IMR-90 (cell line): ENCODE measurements around the gene MAB21L4. TPM values are rescaled to one million over a fixed set of nuclear protein-coding genes. Genes with fewer than 3 reads are reported as not detected.

Source experiments
- ATAC-seq: fragments of 200-7000 bp; cut with Tn5 transposase; 2 replicates; pipeline ENCODE4 v1.9.1; 2020; ENCODE audit warnings: low read depth, mild to moderate bottlenecking, moderate library complexity
- BruUV-seq: library from RNA; stranded (reverse); fragments of 400-500 nt; replicated peaks from 2 replicates; lab custom pipeline; 2021; lab: Mats Ljungman, UMichigan
- CTCF ChIA-PET: fragments of 300-600 bp; formaldehyde crosslinking; extraction: SDS; loops from one replicate; lab custom pipeline; 2021; ENCODE audit warnings: antibody characterized with exemption; lab: Yijun Ruan, JAX
- POLR2A ChIA-PET: fragments of 300-600 bp; sonication (Branson Sonifier 250); formaldehyde crosslinking; loops from one replicate; lab custom pipeline; 2022; ENCODE audit warnings: antibody characterized with exemption; ENCODE audit not compliant: unreplicated experiment; lab: Charles Lee
- DNase-seq: peaks from one replicate; pipeline ENCODE4 v3.0.0; 2013
- H2AFZ ChIP-seq: replicated peaks from 2 replicates; pipeline ENCODE3; 2013; ENCODE audit warnings: low read length, mild to moderate bottlenecking; ENCODE audit not compliant: poor library complexity
- H2AK5ac ChIP-seq: 2 replicates; pipeline ENCODE4 v1.6.1; 2013; ENCODE audit warnings: low read depth, low read length, inconsistent platforms
- H2AK9ac ChIP-seq: replicated peaks from 2 replicates; pipeline ENCODE3; 2013; ENCODE audit warnings: mild to moderate bottlenecking, low read depth, low read length, moderate library complexity; ENCODE audit not compliant: poor library complexity
- H2BK120ac ChIP-seq: 2 replicates; pipeline ENCODE4 v1.6.1; 2013; ENCODE audit warnings: low read depth, low read length, inconsistent platforms
- H2BK15ac ChIP-seq: 3 replicates; pipeline ENCODE4 v1.6.1; 2013; ENCODE audit warnings: low read depth, low read length, inconsistent platforms
- H2BK20ac ChIP-seq: 2 replicates; pipeline ENCODE4 v1.6.1; 2013; ENCODE audit warnings: low read depth, mild to moderate bottlenecking, inconsistent platforms, low read length, moderate library complexity
- H2BK5ac ChIP-seq: 2 replicates; pipeline ENCODE4 v1.6.1; 2013; ENCODE audit warnings: mild to moderate bottlenecking, low read depth, low read length, inconsistent platforms; ENCODE audit not compliant: poor library complexity, severe bottlenecking
- H3K14ac ChIP-seq: replicated peaks from 2 replicates; pipeline ENCODE4 v1.6.1; 2013; ENCODE audit warnings: low read depth, low read length, inconsistent platforms
- H3K18ac ChIP-seq: 2 replicates; pipeline ENCODE4 v1.6.1; 2013; ENCODE audit warnings: low read depth, low read length, control low read depth
- H3K23ac ChIP-seq: 2 replicates; pipeline ENCODE4 v1.6.1; 2013; ENCODE audit warnings: low read depth, low read length, inconsistent platforms
- H3K27ac ChIP-seq: 2 replicates; pipeline ENCODE4 v1.5.1; 2013; ENCODE audit warnings: mild to moderate bottlenecking, control low read depth, low read length; ENCODE audit not compliant: insufficient read depth
- H3K27me3 ChIP-seq: 2 replicates; pipeline ENCODE4 v1.6.1; 2013; ENCODE audit warnings: low read length; ENCODE audit not compliant: control insufficient read depth, insufficient read depth
- H3K36me3 ChIP-seq: 2 replicates; pipeline ENCODE4 v1.6.1; 2013; ENCODE audit warnings: low read length, mixed read lengths; ENCODE audit not compliant: control insufficient read depth, insufficient read depth
- H3K4ac ChIP-seq: 2 replicates; pipeline ENCODE4 v1.6.1; 2013; ENCODE audit warnings: low read depth, low read length, inconsistent platforms
- H3K4me1 ChIP-seq: 2 replicates; pipeline ENCODE4 v1.6.1; 2013; ENCODE audit warnings: low read length, mixed read lengths; ENCODE audit not compliant: control insufficient read depth, insufficient read depth
- H3K4me2 ChIP-seq: 2 replicates; pipeline ENCODE4 v1.6.1; 2013; ENCODE audit warnings: low read depth, mild to moderate bottlenecking, control low read depth, low read length, moderate library complexity
- H3K4me3 ChIP-seq: 2 replicates; pipeline ENCODE4 v1.5.1; 2013; ENCODE audit warnings: low read depth, mild to moderate bottlenecking, control low read depth, low read length, moderate library complexity; ENCODE audit not compliant: insufficient read depth
- H3K56ac ChIP-seq: 2 replicates; pipeline ENCODE4 v1.6.1; 2013; ENCODE audit warnings: low read length, inconsistent platforms; ENCODE audit not compliant: insufficient read depth; ENCODE audit errors: extremely low read depth
- H3K79me1 ChIP-seq, 2 experiments: 2 replicates each; pipeline ENCODE4 v1.6.1; 2013; ENCODE audit warnings: low read length in 2 of 2, inconsistent platforms in 1 of 2, low read depth in 1 of 2
- H3K9ac ChIP-seq: 2 replicates; pipeline ENCODE4 v1.6.1; 2013; ENCODE audit warnings: low read depth, low read length, control low read depth
- H3K9me1 ChIP-seq: 2 replicates; pipeline ENCODE4 v1.6.1; 2013; ENCODE audit warnings: low read length, inconsistent platforms; ENCODE audit not compliant: insufficient read depth
- H3K9me3 ChIP-seq: 2 replicates; pipeline ENCODE4 v1.6.1; 2013; ENCODE audit warnings: low read length; ENCODE audit not compliant: control insufficient read depth, insufficient read depth
- H4K20me1 ChIP-seq: 2 replicates; pipeline ENCODE4 v1.6.1; 2013; ENCODE audit warnings: low read length, inconsistent platforms; ENCODE audit not compliant: insufficient read depth
- H4K5ac ChIP-seq: 2 replicates; pipeline ENCODE4 v1.6.1; 2013; ENCODE audit warnings: mild to moderate bottlenecking, low read depth, low read length, control low read depth
- H4K8ac ChIP-seq, 2 experiments: 2 replicates each; pipeline ENCODE4 v1.6.1; 2013; ENCODE audit warnings: low read depth in 2 of 2, low read length in 2 of 2, control low read depth in 1 of 2, inconsistent platforms in 1 of 2
- H4K91ac ChIP-seq: 2 replicates; pipeline ENCODE4 v1.6.1; 2013; ENCODE audit warnings: low read depth, low read length, inconsistent platforms; ENCODE audit not compliant: insufficient read depth
- CHD1 ChIP-seq: IDR thresholded peaks from 2 replicates; pipeline ENCODE4 v1.6.1; 2012; ENCODE audit warnings: low read depth, low read length, improper control_type of control experiment
- POLR2A ChIP-seq: IDR thresholded peaks from 2 replicates; pipeline ENCODE4 v1.6.1; 2012; ENCODE audit warnings: mild to moderate bottlenecking, low read depth, low read length
- RCOR1 ChIP-seq: IDR thresholded peaks from 2 replicates; pipeline ENCODE4 v1.6.1; 2012; ENCODE audit warnings: mild to moderate bottlenecking, low read length, improper control_type of control experiment; ENCODE audit not compliant: insufficient replicate concordance
- RFX5 ChIP-seq: IDR thresholded peaks from 2 replicates; pipeline ENCODE4 v1.8.0; 2012; ENCODE audit warnings: low read depth, mild to moderate bottlenecking, low read length, moderate library complexity
- SMC3 ChIP-seq: fragments of 150-350 bp; IDR thresholded peaks from 2 replicates; pipeline ENCODE4 v1.6.1; 2016; ENCODE audit warnings: low read depth, mild to moderate bottlenecking, antibody characterized with exemption, low read length, moderate library complexity
- WGBS, 2 experiments: methylation state at CpG; one replicate each; pipeline versions ENCODE4 v1.1.5 to v1.1.7; 2013; ENCODE audit warnings: missing lambda C conversion rate in 2 of 2; ENCODE audit not compliant: insufficient read length in 1 of 2; ENCODE audit errors: extremely low coverage in 2 of 2; 5-methylcytosine and 5-hydroxymethylcytosine counted together
- dilution Hi-C: fragments of 300-500 bp; cut with HindIII; formaldehyde crosslinking; loops from one replicate; pipeline ENCODE4 v1.14.3; 2018; ENCODE audit warnings: low sequenced_read_pairs; ENCODE audit not compliant: unreplicated experiment
- in situ Hi-C: fragments of 300-500 bp; cut with MboI; formaldehyde crosslinking; loops from 3 replicates; pipeline ENCODE4 v1.14.3; 2019; ENCODE audit warnings: low sequenced_read_pairs, inconsistent platforms, mixed read lengths
- intact Hi-C: fragments of 100-400 bp; cut with micrococcal nuclease; formaldehyde crosslinking; loops from 2 replicates; pipeline ENCODE4 v1.10.0; 2022
- polyA plus RNA-seq, 3 experiments: library from polyadenylated mRNA; depleted of rRNA; stranded (reverse); fragments of >200 nt; gene quantifications; 2 replicates each; pipeline ENCODE4 v1.2.3, GENCODE V29; 2012; ENCODE audit warnings: low replicate concordance in 1 of 3
- total RNA-seq: library from RNA; depleted of rRNA; stranded (reverse); fragments of >200 nt; gene quantifications from 2 replicates; pipeline ENCODE4 v1.2.3, GENCODE V29; 2012
- TF ChIP-seq, protein P1 (sequence below): conservative IDR thresholded peaks from 2 replicates; pipeline ENCODE4 v1.5.1; 2012; ENCODE audit warnings: mild to moderate bottlenecking, low read depth, low read length, improper control_type of control experiment

Gene MAB21L4
- total and polyA plus RNA-seq, 2 of the 4 experiments (the other 2 are of a cell fraction) = not detected

DNA sequence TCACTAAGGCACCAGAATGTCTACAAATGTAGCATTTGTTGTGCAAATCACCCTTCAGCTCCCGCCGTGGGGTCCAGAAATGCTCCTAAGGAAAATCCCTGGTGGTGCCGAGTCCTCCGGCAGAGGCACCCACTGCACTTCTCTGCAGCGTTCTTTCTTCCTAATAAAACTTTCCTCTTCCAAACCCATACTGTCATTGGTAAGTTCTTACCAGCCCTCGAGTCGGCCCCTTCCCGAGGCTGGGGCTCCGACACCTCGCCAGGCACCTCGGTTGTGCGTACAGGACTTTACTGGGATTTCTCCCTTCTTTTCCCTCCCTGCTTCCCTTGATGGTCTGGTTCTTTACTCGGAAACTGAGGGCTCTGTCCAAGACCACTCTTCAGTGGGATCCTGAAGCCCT lies 37.6 kb downstream of the MAB21L4 start:
- H3K4ac ChIP-seq = no peak overlapping the region
- in situ Hi-C loops = loop anchor here (10.0 to 25.0 kb wide), 2 partner anchors 216 to 804 kb away; no protein-coding TSS in a partner anchor
- no peak overlapping the region for H3K18ac ChIP-seq
- ATAC-seq = no peak
- WGBS, 2 experiments = 87% methylated on average over 6 of the region's 13 CpGs; no CpG with 5 or more reads in 1 of the 2 experiments
- H3K27ac ChIP-seq = no peak overlapping the region
- no peak overlapping the region for H2BK15ac ChIP-seq
- H3K27me3 ChIP-seq = peaks cover 38% of the 10 kb centered on the region
- H2BK20ac ChIP-seq = no peak overlapping the region
- BruUV-seq = no TSS peak
- H2AFZ ChIP-seq = no peak overlapping the region
- H3K9me3 ChIP-seq = peaks cover 11% of the 10 kb centered on the region
- no peak overlapping the region for H3K4me2 ChIP-seq
- no peak overlapping the region for H2AK9ac ChIP-seq
- no peak overlapping the region for H3K4me3 ChIP-seq
- H3K9me1 ChIP-seq = no peaks in the 10 kb centered on the region
- H4K5ac ChIP-seq = no peak overlapping the region
- dilution Hi-C loops = no loop called here
- H3K36me3 ChIP-seq = no peaks in the 10 kb centered on the region
- intact Hi-C loops = no loop called here
- H4K8ac ChIP-seq = no peak overlapping the region
- no peak overlapping the region for H3K56ac ChIP-seq
- H2BK5ac ChIP-seq = no peak overlapping the region
- no peak overlapping the region for H4K91ac ChIP-seq
- no peaks in the 10 kb centered on the region for H3K4me1 ChIP-seq
- ChIA-PET POLR2A (no interaction called here), CTCF (no interaction called here)
- no peak overlapping the region for H3K9ac ChIP-seq
- H3K79me1 ChIP-seq = no peaks in the 10 kb centered on the region
- no peak for DNase-seq
- H4K20me1 ChIP-seq = no peaks in the 10 kb centered on the region
- no peak overlapping the region for H2BK120ac ChIP-seq
- TF ChIP-seq RFX5 (no peak), RCOR1 (no peak), CHD1 (no peak), SMC3 (no peak), POLR2A (no peak)
- TF ChIP-seq, protein P1, sequence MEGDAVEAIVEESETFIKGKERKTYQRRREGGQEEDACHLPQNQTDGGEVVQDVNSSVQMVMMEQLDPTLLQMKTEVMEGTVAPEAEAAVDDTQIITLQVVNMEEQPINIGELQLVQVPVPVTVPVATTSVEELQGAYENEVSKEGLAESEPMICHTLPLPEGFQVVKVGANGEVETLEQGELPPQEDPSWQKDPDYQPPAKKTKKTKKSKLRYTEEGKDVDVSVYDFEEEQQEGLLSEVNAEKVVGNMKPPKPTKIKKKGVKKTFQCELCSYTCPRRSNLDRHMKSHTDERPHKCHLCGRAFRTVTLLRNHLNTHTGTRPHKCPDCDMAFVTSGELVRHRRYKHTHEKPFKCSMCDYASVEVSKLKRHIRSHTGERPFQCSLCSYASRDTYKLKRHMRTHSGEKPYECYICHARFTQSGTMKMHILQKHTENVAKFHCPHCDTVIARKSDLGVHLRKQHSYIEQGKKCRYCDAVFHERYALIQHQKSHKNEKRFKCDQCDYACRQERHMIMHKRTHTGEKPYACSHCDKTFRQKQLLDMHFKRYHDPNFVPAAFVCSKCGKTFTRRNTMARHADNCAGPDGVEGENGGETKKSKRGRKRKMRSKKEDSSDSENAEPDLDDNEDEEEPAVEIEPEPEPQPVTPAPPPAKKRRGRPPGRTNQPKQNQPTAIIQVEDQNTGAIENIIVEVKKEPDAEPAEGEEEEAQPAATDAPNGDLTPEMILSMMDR = no peak
- H2AK5ac ChIP-seq = no peak overlapping the region
- no peak overlapping the region for H3K23ac ChIP-seq
- H3K14ac ChIP-seq = no peak overlapping the region
